Endodermal cell (in vitro differentiated cells): ENCODE data around the gene FGFR2. TPM values are rescaled to one million over a fixed set of nuclear protein-coding genes. Genes with fewer than 3 reads are reported as not detected.

ENCODE experiments used
- DNase-seq: peaks from one replicate; pipeline ENCODE4 v3.0.0-alpha.2; 2017
- H3K27ac ChIP-seq: 2 replicates; pipeline ENCODE4 v1.5.1; 2013; ENCODE audit warnings: mild to moderate bottlenecking, low read depth, low read length, moderate library complexity
- H3K27me3 ChIP-seq: 2 replicates; pipeline ENCODE4 v1.6.1; 2013; ENCODE audit warnings: mild to moderate bottlenecking, low read length, moderate library complexity; ENCODE audit not compliant: insufficient read depth, control insufficient read depth, poor library complexity, severe bottlenecking
- H3K36me3 ChIP-seq: 2 replicates; pipeline ENCODE4 v1.7.0; 2013; ENCODE audit warnings: mild to moderate bottlenecking, low read length, moderate library complexity; ENCODE audit not compliant: control insufficient read depth, insufficient read depth
- H3K4me1 ChIP-seq: one replicate; pipeline ENCODE4 v1.7.0; 2013; ENCODE audit warnings: low read length; ENCODE audit not compliant: control insufficient read depth, insufficient read depth
- H3K4me3 ChIP-seq: 2 replicates; pipeline ENCODE4 v1.5.1; 2013; ENCODE audit warnings: mild to moderate bottlenecking, low read length, moderate library complexity
- H3K9ac ChIP-seq: 2 replicates; pipeline ENCODE4 v1.6.1; 2013; ENCODE audit warnings: mild to moderate bottlenecking, low read length, moderate library complexity; ENCODE audit not compliant: poor library complexity, severe bottlenecking; ENCODE audit errors: extremely low read depth
- H3K9me3 ChIP-seq: 2 replicates; pipeline ENCODE4 v1.6.1; 2013; ENCODE audit warnings: mild to moderate bottlenecking, low read length, moderate library complexity; ENCODE audit not compliant: control insufficient read depth
- H3K27ac Mint-ChIP-seq: 2 replicates; pipeline ENCODE4 v1.8.0; 2020; ENCODE audit warnings: mixed read lengths
- H3K27me3 Mint-ChIP-seq: 2 replicates; pipeline ENCODE4 v1.8.0; 2021; ENCODE audit warnings: mild to moderate bottlenecking, mixed read lengths; ENCODE audit not compliant: insufficient read depth
- H3K36me3 Mint-ChIP-seq: 2 replicates; pipeline ENCODE4 v1.8.0; 2020; ENCODE audit warnings: low read depth, mixed read lengths
- H3K4me1 Mint-ChIP-seq: 2 replicates; pipeline ENCODE4 v1.8.0; 2020; ENCODE audit warnings: mixed read lengths
- H3K4me3 Mint-ChIP-seq: 2 replicates; pipeline ENCODE4 v1.8.0; 2020; ENCODE audit warnings: mild to moderate bottlenecking, moderate library complexity, mixed read lengths
- H3K9me3 Mint-ChIP-seq: 2 replicates; pipeline ENCODE4 v1.8.0; 2020; ENCODE audit warnings: mild to moderate bottlenecking, mixed read lengths
- WGBS, 2 experiments: methylation state at CpG; one replicate each; pipeline versions ENCODE4 v1.1.5 to v1.1.7; 2013; ENCODE audit warnings: missing lambda C conversion rate in 2 of 2, mixed read lengths in 1 of 2; ENCODE audit not compliant: insufficient coverage in 1 of 2, insufficient read length in 1 of 2; 5-methylcytosine and 5-hydroxymethylcytosine counted together
- total RNA-seq, 2 donors: library from RNA; stranded (reverse); fragmentation: NEBNext Ultra II Directional in 1 of 2; extraction: Animal tissue kit (Norgen Biotek cat#: 25700) in 1 of 2; gene quantifications; 2 replicates in 1 of 2; 3 replicates in 1 of 2; pipeline ENCODE4 v1.2.1, GENCODE V29; 2021
- TF ChIP-seq, protein P1 (sequence below): fragments of 200-600 bp; sonication (generic); conservative IDR thresholded peaks from 2 replicates; pipeline ENCODE4 v1.5.0; 2021; ENCODE audit warnings: antibody characterized with exemption, mild to moderate bottlenecking

Gene FGFR2
- total RNA-seq, 2 donors from 2014 or later = 56.5 to 77.0 TPM

DNA sequence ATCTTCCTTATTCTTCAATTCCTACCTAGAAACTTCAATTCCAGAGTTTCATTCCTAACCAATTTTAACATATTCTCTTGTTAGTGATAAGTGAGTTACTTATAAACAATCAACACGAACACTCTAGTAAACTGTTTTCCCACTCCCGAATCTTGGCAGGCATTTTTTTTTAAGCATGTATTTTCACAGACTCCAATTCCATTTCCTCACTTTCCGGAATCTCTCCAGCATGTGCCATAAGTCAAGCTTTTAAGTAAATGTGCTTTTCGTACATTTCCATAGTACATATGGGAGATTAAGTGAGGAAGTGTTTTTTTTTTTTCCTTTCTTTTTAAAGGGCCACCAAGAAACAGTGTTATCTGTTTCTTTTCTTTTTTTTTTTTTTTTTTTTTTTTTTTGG lies 89.1 kb downstream of the FGFR2 start:
- peaks cover 72% of the 10 kb centered on the region for H3K36me3 Mint-ChIP-seq
- WGBS, 2 experiments = 91 to 100% methylated on average over 2 to 4 of the region's 4 CpGs
- H3K27ac Mint-ChIP-seq = no peak overlapping the region

DNA sequence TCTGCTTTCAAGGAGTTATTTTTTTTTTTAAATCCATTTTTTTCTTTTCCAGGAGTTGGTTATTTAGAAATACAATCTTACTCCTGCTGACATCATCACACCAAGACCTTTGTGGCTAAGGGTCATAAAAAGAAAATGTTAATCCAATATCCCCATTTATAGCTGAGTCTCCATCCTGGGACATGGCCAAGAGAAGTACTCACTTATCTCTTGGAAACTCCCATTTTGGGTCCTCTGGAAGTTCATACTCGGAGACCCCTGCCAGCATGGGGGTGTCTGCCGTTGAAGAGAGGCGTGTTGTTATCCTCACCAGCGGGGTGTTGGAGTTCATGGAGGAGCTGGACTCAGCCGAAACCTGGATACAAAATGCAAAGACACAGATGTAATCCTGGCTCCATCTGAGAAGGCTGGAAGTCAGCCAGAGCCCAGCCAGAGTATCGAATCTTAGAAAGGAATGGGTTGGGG lies 94.6 kb downstream of the FGFR2 start:
- peaks cover 67% of the 10 kb centered on the region for H3K36me3 ChIP-seq
- H3K9ac ChIP-seq = no peak overlapping the region
- Mint-ChIP-seq H3K4me1 (peaks cover 8% of the 10 kb centered on the region), H3K27ac (no peak overlapping the region), H3K36me3 (peaks cover 77% of the 10 kb centered on the region), H3K27me3 (no peaks in the 10 kb centered on the region), H3K9me3 (no peaks in the 10 kb centered on the region), H3K4me3 (no peak overlapping the region)
- WGBS, 2 experiments = 92% methylated on average over 5 to 6 of the region's 6 CpGs
- H3K4me1 ChIP-seq = no peaks in the 10 kb centered on the region
- H3K27me3 ChIP-seq = no peaks in the 10 kb centered on the region
- H3K27ac ChIP-seq = no peak overlapping the region
- no peak for DNase-seq
- H3K4me3 ChIP-seq = no peak overlapping the region
- no peaks in the 10 kb centered on the region for H3K9me3 ChIP-seq
- TF ChIP-seq, protein P1, sequence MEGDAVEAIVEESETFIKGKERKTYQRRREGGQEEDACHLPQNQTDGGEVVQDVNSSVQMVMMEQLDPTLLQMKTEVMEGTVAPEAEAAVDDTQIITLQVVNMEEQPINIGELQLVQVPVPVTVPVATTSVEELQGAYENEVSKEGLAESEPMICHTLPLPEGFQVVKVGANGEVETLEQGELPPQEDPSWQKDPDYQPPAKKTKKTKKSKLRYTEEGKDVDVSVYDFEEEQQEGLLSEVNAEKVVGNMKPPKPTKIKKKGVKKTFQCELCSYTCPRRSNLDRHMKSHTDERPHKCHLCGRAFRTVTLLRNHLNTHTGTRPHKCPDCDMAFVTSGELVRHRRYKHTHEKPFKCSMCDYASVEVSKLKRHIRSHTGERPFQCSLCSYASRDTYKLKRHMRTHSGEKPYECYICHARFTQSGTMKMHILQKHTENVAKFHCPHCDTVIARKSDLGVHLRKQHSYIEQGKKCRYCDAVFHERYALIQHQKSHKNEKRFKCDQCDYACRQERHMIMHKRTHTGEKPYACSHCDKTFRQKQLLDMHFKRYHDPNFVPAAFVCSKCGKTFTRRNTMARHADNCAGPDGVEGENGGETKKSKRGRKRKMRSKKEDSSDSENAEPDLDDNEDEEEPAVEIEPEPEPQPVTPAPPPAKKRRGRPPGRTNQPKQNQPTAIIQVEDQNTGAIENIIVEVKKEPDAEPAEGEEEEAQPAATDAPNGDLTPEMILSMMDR = no peak

More for the DNA sequence above, 89.1 kb downstream of the FGFR2 start:
- H3K9me3 Mint-ChIP-seq = no peaks in the 10 kb centered on the region
- DNase-seq = no peak
- Histone ChIP-seq H3K9ac (no peak overlapping the region), H3K4me1 (peaks cover 7% of the 10 kb centered on the region), H3K9me3 (no peaks in the 10 kb centered on the region), H3K4me3 (no peak overlapping the region), H3K27me3 (no peaks in the 10 kb centered on the region), H3K36me3 (peaks cover 58% of the 10 kb centered on the region), H3K27ac (no peak overlapping the region)
- TF ChIP-seq, protein P1 = no peak
- H3K4me1 Mint-ChIP-seq = peaks cover 10% of the 10 kb centered on the region
- H3K4me3 Mint-ChIP-seq = no peak overlapping the region
- H3K27me3 Mint-ChIP-seq = no peaks in the 10 kb centered on the region

GRCh38 chr10:121501796-121502195 lies 96.4 kb downstream of the FGFR2 start:
- Histone ChIP-seq H3K36me3 (peaks cover 67% of the 10 kb centered on the region), H3K9me3 (no peaks in the 10 kb centered on the region), H3K9ac (no peak overlapping the region), H3K4me1 (no peaks in the 10 kb centered on the region), H3K27ac (no peak overlapping the region), H3K4me3 (no peak overlapping the region), H3K27me3 (no peaks in the 10 kb centered on the region)
- Mint-ChIP-seq H3K4me3 (no peak overlapping the region), H3K4me1 (peaks cover 8% of the 10 kb centered on the region), H3K27me3 (no peaks in the 10 kb centered on the region), H3K36me3 (peaks cover 85% of the 10 kb centered on the region), H3K9me3 (no peaks in the 10 kb centered on the region), H3K27ac (no peak overlapping the region)
- 93 to 95% methylated on average over 5 to 7 of the region's 7 CpGs for WGBS, 2 experiments
- TF ChIP-seq, protein P1 = no peak
- DNase-seq = no peak
